ENCODE measurements around the gene GAS2L1. TPM values are rescaled to one million over a fixed set of nuclear protein-coding genes. Genes with fewer than 3 reads are reported as not detected.

GAS2L1 gene
- total and polyA plus RNA-seq, 2 donors (not counting 1 experiment from before 2014, with no cell fraction given), result 0.25 TPM; not detected in 1

DNA sequence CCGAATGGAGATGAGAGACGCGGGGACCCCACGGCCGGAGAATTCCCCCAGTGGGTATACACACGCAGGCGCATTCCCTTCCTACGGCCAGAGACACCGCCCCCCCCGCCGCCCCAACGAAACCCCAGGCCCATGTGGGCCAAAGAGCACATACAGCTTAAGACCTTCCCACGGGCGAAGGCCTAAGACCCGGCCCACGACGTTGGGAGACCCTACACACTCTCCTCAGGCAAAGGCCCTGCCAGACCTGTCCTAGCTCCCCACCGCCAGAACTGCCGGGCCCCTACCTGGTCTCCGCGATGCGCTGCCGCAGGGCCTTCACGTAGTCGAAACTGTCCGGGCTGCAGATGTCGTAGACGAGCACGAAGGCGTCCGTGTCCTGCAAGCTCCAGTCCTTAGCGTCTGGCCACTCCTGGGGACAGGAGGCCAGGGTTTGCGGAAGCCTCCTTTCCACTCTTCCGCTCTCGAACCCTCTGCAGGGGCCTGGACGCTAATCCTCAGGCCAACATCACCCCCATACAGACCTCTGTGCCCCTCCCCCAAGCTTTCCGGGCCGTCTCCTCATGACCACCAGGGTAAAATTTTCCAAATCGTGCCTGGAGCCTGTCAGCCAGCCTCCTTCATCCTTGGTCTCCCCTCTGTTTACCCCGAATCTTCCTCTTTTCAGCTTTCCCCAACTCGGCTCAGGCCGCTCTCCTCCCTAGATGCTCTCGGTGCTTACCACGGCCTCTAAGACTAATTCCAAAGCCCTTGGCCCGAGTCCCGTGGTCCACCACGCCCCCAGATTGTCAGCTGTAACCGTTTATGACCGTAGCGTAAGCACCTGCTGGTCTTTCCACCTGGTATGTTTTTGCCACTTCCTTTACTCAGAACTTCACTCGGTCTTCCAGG lies 7.4 kb downstream of the GAS2L1 start:
- Histone ChIP-seq H3K27me3 (replicated peaks in 1 of 4; ENCODE audit: control extremely low read depth in 1 of 4, control insufficient read depth in 3 of 4, insufficient read depth in 4 of 4, low read length in 3 of 4) (peaks cover 0 to 60% (median 26%) of the 10 kb centered on the region in 4 experiments), H2AFZ (ENCODE audit: insufficient read depth, low read depth, low read length, poor library complexity, severe bottlenecking) (no peak overlapping the region), H3K4me1 (ENCODE audit: control insufficient read depth in 2 of 2, insufficient read depth in 2 of 2, low read length in 2 of 2) (peaks cover 32 to 41% of the 10 kb centered on the region in 2 donors), H3K9ac (ENCODE audit: low read length) (peak overlapping the region; percentile 43), H3K27ac (ENCODE audit: low read length in 2 of 2) (no peak overlapping the region), H3K79me2 (ENCODE audit: control insufficient read depth, insufficient read depth, low read length) (no peaks in the 10 kb centered on the region), H3K4me2 (replicated peaks; ENCODE audit: low read depth, low read length, poor library complexity, severe bottlenecking) (peak overlapping the region; percentile 73), H4K20me1 (ENCODE audit: control insufficient read depth, insufficient read depth, low read length, poor library complexity, severe bottlenecking) (peaks cover 7% of the 10 kb centered on the region), H3K4me3 (ENCODE audit: control extremely low read depth in 1 of 5, extremely low read depth in 1 of 5, insufficient read depth in 1 of 5, low read depth in 2 of 5, low read length in 4 of 5) (peak overlapping the region in 1 of 5 experiments; percentile 39), H3K9me3 (ENCODE audit: control extremely low read depth in 1 of 3, control insufficient read depth in 2 of 3, insufficient read depth in 1 of 3, low read length in 2 of 3) (peaks cover 0 to 25% (median 0%) of the 10 kb centered on the region in 3 donors), H3K36me3 (replicated peaks in 1 of 2; ENCODE audit: control extremely low read depth in 1 of 2, control insufficient read depth in 1 of 2, extremely low read depth in 1 of 2, insufficient read depth in 2 of 2, low read length in 1 of 2) (no peaks in the 10 kb centered on the region)
- ATAC-seq (ENCODE audit: low read depth) (no peak), DNase-seq (no peak)
- POLR2A ChIA-PET, result no interaction called here
- CTCF ChIA-PET, result no interaction called here
- Mint-ChIP-seq H3K27me3 (peaks cover 41% of the 10 kb centered on the region), H3K27ac (no peak overlapping the region), H3K4me1 (peaks cover 31% of the 10 kb centered on the region), H3K9me3 (ENCODE audit: insufficient read depth) (no peaks in the 10 kb centered on the region), H3K4me3 (peak overlapping the region; percentile 71)
- intact Hi-C loops (cut with micrococcal nuclease), result no loop called here
- 28% methylated on average over 51 of the region's 51 CpGs for WGBS (ENCODE audit: insufficient coverage)
- TF ChIP-seq EZH2 (IDR thresholded peaks at IDR 0.05; ENCODE audit: borderline replicate concordance, insufficient read depth, low read depth, low read length, poor library complexity, severe bottlenecking), result no peak
- TF ChIP-seq, protein P1, sequence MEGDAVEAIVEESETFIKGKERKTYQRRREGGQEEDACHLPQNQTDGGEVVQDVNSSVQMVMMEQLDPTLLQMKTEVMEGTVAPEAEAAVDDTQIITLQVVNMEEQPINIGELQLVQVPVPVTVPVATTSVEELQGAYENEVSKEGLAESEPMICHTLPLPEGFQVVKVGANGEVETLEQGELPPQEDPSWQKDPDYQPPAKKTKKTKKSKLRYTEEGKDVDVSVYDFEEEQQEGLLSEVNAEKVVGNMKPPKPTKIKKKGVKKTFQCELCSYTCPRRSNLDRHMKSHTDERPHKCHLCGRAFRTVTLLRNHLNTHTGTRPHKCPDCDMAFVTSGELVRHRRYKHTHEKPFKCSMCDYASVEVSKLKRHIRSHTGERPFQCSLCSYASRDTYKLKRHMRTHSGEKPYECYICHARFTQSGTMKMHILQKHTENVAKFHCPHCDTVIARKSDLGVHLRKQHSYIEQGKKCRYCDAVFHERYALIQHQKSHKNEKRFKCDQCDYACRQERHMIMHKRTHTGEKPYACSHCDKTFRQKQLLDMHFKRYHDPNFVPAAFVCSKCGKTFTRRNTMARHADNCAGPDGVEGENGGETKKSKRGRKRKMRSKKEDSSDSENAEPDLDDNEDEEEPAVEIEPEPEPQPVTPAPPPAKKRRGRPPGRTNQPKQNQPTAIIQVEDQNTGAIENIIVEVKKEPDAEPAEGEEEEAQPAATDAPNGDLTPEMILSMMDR (IDR thresholded peaks at IDR 0.05), result no peak

All from B cell (primary cell).